SK-N-SH treated with all-trans-retinoic acid at 6 μM for 48 hours (cell line): Measurements from ENCODE around the gene TSEN34.
"Not testable (repeated sequence)": the region's sequence is repeated elsewhere in the genome, so short reads cannot be mapped to it uniquely, and the experiment has no call there.

Experiments used
- ATAC-seq: fragments of 200-7000 bp; cut with Tn5 transposase; 3 replicates; pipeline ENCODE4 v1.9.1; 2020; ENCODE audit warnings: mild to moderate bottlenecking, moderate library complexity
- ESRRG ChIP-seq: fragments of 250-450 bp; sonication (Bioruptor Pico); IDR thresholded peaks from 2 replicates; pipeline ENCODE4 v1.6.1; 2021; ENCODE audit warnings: mild to moderate bottlenecking
- OSR1 ChIP-seq: fragments of 250-450 bp; sonication (Bioruptor Pico); IDR thresholded peaks from 2 replicates; pipeline ENCODE4 v1.8.0; 2022; ENCODE audit warnings: moderate library complexity, mild to moderate bottlenecking, inconsistent platforms
- RARB ChIP-seq: fragments of 250-450 bp; sonication (Bioruptor Pico); IDR thresholded peaks from 2 replicates; pipeline ENCODE4 v1.8.0; 2021; ENCODE audit warnings: mild to moderate bottlenecking, moderate library complexity
- SNAI2 ChIP-seq: fragments of 250-450 bp; sonication (Bioruptor Pico); IDR thresholded peaks from 2 replicates; pipeline ENCODE4 v1.5.0; 2020; ENCODE audit warnings: mild to moderate bottlenecking, moderate library complexity
- TOX ChIP-seq: fragments of 250-450 bp; sonication (Bioruptor Pico); IDR thresholded peaks from 2 replicates; pipeline ENCODE4 v1.8.0; 2021; ENCODE audit warnings: mild to moderate bottlenecking, moderate library complexity, borderline replicate concordance
- ZC3H10 ChIP-seq: fragments of 250-450 bp; sonication (Bioruptor Pico); IDR thresholded peaks from 2 replicates; pipeline ENCODE4 v1.5.1; 2021; ENCODE audit warnings: mild to moderate bottlenecking, moderate library complexity
- ZFP3 ChIP-seq: fragments of 250-450 bp; sonication (Bioruptor Pico); IDR thresholded peaks from 2 replicates; pipeline ENCODE4 v1.5.0; 2020; ENCODE audit warnings: mild to moderate bottlenecking, moderate library complexity
- TF ChIP-seq, protein P1 (sequence below): fragments of 250-450 bp; sonication (Bioruptor Pico); IDR thresholded peaks from 2 replicates; pipeline ENCODE4 v1.8.0; 2020; ENCODE audit warnings: mild to moderate bottlenecking, moderate library complexity, borderline replicate concordance
- TF ChIP-seq, protein P2 (sequence below): fragments of 250-450 bp; sonication (Bioruptor Pico); IDR thresholded peaks from 2 replicates; pipeline ENCODE4 v1.5.1; 2021; ENCODE audit warnings: mild to moderate bottlenecking, moderate library complexity
- TF ChIP-seq, protein P3 (sequence below): fragments of 250-450 bp; sonication (Bioruptor Pico); IDR thresholded peaks from 2 replicates; pipeline ENCODE4 v1.5.0; 2020; ENCODE audit warnings: mild to moderate bottlenecking, moderate library complexity

Gene TSEN34

DNA sequence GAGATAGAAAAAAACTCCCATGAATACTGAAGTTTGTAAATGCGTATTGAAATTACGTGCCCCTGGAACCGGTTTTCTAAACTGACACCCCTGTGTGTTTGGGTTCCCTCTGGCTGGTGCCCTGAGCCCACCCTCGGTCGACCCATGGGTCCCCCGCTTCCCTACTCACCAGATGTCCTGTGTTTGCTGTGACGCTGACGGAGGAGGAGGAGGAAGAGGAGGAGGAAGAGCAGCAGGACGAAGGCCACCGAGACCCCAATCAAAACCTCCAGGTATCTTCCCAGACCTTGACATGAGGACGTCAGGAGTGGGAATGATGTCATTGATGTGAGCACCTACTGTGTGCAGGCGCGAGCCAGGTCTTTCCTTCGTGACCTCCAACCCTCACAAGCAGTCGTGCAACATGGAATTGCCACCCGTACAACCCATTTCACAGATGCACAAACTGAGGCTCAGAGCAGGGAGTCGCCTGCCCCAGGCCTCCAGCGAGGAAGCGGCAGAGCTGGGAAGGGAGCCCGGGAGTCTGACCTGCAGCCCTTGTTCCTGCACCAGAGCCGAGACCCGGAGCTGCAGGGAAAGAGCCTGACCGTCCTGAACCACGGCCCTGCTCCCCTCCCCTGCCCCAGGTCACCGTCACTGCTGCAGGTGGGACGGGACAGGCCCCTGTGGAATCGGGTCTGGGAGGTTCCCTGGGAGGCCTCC is 28.0 kb downstream of the TSEN34 start:
- ATAC-seq = no peak
- no peak for TF ChIP-seq OSR1 (CRISPR knock-in tag)
- TF ChIP-seq ESRRG = no peak
- no peak for TF ChIP-seq TOX (CRISPR knock-in tag)

DNA sequence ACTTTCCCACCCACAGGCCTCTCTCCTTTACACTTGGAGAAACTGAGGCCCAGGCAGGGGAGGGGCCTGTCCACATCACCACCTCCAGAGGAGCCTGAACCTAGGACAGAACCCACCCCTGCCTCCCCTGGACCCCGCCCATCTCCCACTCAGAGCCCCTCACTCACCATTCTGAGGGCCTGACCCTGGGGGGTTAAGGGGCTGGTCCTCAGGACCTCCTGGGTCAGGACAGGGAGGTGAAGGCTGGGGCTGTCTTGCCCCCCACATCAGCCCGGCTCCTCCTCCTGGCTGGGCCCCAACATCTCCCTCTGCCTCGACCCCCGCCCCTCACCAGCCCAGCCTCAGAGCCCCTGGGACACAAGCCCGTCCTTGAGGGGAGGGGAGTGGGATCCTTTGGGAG is 28.6 kb downstream of the TSEN34 start:
- not testable (repeated sequence) for ATAC-seq

DNA sequence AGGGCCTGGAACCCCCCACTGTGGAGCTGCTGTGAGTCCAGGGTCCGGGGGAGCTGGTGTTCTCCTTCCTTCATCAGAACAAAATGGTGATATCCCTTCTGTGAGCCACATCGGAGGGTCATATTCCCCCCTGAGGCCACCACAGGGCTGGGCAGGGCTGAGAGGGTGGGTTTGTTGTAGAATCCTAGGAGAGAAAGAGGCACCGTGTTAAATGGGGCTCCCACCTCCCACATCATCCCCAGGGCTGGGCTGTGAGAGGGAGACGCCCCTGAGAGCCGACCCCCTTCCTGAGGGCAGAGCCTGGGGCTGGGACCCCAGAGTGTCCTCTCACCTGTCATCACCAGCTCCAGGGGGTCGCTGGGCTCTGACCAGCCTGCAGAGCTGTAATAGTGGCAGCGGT is 30.8 kb downstream of the TSEN34 start:
- ATAC-seq = not testable (repeated sequence)

DNA sequence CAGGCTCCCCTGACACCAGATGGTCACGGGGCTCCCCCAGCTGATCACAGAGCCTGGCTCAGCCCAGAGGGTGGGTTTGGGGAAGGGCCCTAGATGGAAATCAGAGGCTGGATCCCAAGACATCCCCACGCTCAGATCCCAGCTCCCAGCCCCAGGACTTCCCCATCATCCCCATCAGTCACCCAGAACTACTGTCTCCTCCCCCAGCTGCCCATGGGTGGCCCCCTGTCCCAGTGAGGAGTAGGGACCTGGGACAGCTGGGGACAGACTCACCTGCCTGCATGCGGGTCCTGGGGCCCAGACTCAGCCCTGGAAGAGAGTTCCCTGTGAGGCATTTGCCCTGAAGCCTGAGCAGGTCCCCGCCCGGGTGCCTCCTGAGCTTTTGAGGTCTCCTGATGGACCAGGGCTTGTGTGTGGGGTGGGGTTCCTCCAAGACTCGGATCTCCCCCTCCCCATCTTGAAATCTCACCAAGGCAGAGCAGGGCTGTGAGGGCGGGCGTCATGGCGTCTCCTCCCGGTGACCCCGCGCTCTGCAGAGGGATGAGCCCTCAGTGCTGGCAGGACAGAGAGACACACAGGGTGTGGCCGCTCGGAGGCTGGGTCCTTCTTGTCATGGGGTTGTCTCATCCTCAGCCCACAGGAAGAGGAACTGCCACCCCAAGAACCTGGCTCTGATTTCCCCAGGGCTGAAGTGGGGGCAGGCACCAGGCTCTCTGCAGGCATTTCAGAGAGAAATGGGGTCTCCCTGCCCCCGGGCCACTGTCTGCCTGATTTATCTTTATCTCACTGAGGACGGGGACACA is 31.6 kb downstream of the TSEN34 start, which contains the start of gene LILRB3:
Gene LILRB3 (minus strand): TSS at position 534 of the 803 bp plus-strand sequence. CDS start 31 bp downstream, at position 503.
- peak; percentile 28 for ATAC-seq

DNA sequence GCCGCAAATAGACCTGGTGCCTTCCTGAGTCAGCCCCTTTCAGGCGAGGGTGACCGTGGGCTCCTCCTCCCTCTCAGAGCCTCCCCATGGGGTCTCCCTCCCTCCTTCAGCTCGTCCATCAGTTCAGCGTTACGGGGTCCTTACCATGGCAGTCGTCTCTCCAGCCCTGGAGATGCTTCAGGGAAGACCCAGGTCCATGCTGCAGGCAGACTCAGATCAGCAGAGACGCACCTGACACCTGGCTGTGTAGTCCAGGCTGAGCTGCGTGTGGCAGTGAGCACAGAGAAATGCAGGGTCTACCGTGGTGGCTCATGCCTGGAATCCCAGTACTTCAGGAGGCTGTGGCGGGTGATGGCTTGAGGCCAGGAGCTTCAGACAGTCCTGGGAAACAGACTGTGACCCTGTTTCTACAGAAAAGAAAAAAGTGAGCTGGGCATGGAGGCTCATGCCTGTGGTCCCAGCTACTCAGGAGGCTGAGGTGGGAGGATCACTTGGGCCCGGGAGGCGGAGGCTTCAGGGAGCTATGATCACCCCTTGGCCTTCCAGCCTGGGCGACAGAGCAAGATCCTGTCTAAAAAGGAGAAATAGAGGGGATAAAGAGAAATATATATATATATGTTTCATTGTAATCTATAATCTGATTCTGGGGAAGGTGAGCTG is 32.3 kb downstream of the TSEN34 start:
- ATAC-seq = peak; percentile 33

DNA sequence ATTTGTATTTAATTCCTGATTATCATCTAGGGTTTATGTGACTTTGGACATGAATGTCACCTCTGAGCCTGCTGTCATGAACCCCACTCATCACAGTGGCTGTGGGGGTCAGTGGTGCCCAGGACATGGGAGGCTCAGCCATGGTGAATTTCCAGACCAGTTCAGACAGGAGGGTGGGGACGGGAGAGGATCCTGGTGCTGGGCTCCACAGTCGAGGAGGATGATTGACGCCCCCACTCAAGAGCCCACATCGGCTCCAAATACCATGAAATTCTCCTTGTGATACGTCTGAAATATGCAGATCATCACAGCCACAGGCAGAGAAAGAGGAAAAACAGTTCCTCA is 32.8 kb downstream of the TSEN34 start:
- ATAC-seq = peak; percentile 9

DNA sequence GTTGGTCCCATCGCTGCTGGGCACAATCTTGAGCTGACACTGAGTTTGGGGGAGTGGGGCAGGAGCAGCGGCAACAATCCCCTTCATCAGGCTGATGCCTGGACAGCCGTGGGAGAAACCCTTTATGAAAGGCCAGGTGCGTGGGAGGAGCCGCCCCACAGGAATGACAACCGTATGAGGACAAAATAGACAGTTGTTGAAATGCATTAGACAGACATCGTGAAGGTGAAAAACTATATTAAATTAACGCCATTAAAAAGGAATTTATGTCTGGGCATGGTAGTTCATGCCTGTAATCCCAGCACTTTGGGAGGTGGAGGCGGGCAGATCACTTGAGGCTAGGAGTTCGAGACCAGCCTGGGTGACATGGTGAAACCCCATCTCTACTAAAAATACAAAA is 33.5 kb downstream of the TSEN34 start:
- not testable (repeated sequence) for ATAC-seq

DNA sequence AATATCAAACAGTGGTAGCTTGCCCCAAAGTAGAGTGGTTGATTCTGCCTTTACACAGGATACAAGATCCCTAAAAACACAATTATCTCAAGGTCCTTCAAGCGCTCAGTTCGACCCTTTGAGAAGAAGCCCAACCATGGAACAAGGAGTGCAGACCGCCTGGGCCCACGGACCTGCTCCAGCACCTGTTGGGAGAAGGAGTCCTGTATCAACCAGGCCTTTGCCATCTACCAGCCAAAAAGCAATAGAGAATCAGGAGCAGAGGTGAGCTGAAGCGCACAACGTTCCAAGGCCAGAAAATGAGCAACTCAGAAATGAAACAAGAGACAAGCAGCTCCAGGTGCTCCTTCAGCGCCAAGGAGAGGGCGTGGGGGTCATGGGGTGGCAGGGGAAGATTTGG is 38.0 kb downstream of the TSEN34 start:
- TF ChIP-seq ZFP3 (CRISPR knock-in tag) (no peak), SNAI2 (CRISPR knock-in tag) (no peak), ESRRG (no peak), ZC3H10 (CRISPR knock-in tag) (no peak)
- TF ChIP-seq, protein P1, sequence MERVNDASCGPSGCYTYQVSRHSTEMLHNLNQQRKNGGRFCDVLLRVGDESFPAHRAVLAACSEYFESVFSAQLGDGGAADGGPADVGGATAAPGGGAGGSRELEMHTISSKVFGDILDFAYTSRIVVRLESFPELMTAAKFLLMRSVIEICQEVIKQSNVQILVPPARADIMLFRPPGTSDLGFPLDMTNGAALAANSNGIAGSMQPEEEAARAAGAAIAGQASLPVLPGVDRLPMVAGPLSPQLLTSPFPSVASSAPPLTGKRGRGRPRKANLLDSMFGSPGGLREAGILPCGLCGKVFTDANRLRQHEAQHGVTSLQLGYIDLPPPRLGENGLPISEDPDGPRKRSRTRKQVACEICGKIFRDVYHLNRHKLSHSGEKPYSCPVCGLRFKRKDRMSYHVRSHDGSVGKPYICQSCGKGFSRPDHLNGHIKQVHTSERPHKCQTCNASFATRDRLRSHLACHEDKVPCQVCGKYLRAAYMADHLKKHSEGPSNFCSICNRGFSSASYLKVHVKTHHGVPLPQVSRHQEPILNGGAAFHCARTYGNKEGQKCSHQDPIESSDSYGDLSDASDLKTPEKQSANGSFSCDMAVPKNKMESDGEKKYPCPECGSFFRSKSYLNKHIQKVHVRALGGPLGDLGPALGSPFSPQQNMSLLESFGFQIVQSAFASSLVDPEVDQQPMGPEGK = no peak
- TF ChIP-seq, protein P2, sequence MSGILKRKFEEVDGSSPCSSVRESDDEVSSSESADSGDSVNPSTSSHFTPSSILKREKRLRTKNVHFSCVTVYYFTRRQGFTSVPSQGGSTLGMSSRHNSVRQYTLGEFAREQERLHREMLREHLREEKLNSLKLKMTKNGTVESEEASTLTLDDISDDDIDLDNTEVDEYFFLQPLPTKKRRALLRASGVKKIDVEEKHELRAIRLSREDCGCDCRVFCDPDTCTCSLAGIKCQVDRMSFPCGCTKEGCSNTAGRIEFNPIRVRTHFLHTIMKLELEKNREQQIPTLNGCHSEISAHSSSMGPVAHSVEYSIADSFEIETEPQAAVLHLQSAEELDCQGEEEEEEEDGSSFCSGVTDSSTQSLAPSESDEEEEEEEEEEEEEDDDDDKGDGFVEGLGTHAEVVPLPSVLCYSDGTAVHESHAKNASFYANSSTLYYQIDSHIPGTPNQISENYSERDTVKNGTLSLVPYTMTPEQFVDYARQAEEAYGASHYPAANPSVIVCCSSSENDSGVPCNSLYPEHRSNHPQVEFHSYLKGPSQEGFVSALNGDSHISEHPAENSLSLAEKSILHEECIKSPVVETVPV (CRISPR knock-in tag) = no peak
- TF ChIP-seq, protein P3, sequence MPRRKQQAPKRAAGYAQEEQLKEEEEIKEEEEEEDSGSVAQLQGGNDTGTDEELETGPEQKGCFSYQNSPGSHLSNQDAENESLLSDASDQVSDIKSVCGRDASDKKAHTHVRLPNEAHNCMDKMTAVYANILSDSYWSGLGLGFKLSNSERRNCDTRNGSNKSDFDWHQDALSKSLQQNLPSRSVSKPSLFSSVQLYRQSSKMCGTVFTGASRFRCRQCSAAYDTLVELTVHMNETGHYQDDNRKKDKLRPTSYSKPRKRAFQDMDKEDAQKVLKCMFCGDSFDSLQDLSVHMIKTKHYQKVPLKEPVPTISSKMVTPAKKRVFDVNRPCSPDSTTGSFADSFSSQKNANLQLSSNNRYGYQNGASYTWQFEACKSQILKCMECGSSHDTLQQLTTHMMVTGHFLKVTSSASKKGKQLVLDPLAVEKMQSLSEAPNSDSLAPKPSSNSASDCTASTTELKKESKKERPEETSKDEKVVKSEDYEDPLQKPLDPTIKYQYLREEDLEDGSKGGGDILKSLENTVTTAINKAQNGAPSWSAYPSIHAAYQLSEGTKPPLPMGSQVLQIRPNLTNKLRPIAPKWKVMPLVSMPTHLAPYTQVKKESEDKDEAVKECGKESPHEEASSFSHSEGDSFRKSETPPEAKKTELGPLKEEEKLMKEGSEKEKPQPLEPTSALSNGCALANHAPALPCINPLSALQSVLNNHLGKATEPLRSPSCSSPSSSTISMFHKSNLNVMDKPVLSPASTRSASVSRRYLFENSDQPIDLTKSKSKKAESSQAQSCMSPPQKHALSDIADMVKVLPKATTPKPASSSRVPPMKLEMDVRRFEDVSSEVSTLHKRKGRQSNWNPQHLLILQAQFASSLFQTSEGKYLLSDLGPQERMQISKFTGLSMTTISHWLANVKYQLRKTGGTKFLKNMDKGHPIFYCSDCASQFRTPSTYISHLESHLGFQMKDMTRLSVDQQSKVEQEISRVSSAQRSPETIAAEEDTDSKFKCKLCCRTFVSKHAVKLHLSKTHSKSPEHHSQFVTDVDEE (CRISPR knock-in tag) = no peak

DNA sequence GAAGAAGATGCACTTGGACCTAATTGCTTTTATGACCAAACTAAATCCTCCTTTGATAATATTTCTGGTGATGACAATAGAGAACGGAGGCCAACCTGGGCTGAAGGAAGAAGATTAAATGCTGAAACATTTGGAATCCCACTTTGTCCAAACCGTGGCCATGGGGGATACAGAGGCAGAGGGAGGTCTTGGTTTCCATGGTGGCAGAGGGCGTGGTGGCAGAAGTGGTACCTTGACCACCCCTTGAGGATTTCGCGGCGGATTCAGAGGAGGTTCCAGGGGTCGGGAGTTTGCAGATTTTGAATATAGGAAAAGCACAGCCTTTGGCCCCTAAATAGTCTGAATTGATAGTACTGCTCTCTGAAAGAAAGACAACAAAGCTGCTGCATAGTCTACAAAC is 38.9 kb downstream of the TSEN34 start:
- no peak for ATAC-seq
- TF ChIP-seq, protein P2 (CRISPR knock-in tag) = no peak
- TF ChIP-seq, protein P1 = no peak
- TF ChIP-seq RARB (no peak), TOX (CRISPR knock-in tag) (no peak), ESRRG (no peak)

More for the DNA sequence above, 38.0 kb downstream of the TSEN34 start:
- ATAC-seq = no peak
